PC-9 (cell line): ENCODE data around the gene ELK3.

ENCODE experiments used
- EZH2 ChIP-seq: fragments of 200-600 bp; sonication (generic); IDR thresholded peaks from 2 replicates; pipeline ENCODE4 v1.8.0; 2017; ENCODE audit warnings: antibody characterized with exemption, low read depth
- TF ChIP-seq, protein P1 (sequence below): fragments of 200-600 bp; sonication (generic); conservative IDR thresholded peaks from 2 replicates; pipeline ENCODE4 v1.6.1; 2017; ENCODE audit warnings: mixed run types, antibody characterized with exemption, mild to moderate bottlenecking, moderate library complexity

DNA sequence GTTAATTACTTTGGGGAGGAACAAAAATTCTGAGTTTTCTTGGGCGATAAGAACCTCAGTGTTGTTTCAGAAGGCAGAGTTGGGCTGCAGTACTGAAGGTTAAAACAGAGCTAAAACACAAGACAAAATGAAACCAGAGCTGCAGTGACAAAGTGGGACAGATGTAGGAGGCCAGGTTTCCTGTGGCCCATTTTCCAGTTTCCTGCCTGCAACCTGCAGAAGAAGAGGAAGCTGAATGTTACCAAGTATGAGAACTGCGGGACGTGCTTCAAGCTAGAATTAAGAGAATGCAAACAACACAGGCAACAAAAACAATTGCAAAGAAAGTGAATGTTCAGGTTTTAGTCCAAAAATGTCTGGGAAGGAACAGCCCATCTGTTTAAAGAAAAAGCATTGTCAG lies 17.8 kb downstream of the ELK3 start:
- TF ChIP-seq, protein P1, sequence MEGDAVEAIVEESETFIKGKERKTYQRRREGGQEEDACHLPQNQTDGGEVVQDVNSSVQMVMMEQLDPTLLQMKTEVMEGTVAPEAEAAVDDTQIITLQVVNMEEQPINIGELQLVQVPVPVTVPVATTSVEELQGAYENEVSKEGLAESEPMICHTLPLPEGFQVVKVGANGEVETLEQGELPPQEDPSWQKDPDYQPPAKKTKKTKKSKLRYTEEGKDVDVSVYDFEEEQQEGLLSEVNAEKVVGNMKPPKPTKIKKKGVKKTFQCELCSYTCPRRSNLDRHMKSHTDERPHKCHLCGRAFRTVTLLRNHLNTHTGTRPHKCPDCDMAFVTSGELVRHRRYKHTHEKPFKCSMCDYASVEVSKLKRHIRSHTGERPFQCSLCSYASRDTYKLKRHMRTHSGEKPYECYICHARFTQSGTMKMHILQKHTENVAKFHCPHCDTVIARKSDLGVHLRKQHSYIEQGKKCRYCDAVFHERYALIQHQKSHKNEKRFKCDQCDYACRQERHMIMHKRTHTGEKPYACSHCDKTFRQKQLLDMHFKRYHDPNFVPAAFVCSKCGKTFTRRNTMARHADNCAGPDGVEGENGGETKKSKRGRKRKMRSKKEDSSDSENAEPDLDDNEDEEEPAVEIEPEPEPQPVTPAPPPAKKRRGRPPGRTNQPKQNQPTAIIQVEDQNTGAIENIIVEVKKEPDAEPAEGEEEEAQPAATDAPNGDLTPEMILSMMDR, result no peak
- no peak for TF ChIP-seq EZH2
